Measurements from ENCODE around the gene BRD4. TPM values are rescaled to one million over a fixed set of nuclear protein-coding genes. Genes with fewer than 3 reads are reported as not detected.

Gene BRD4
- total RNA-seq, 2 experiments from 2014 or later: 33.6 to 143 TPM

GRCh38 chr19:15381429-15381828 lies 49.1 kb upstream of the BRD4 start:
- POLR2A ChIA-PET: no interaction called here
- Histone ChIP-seq H4K20me1 (ENCODE audit: insufficient read depth, low read length) (peaks cover 13% of the 10 kb centered on the region), H3K4me1 (ENCODE audit: insufficient read depth, low read length, poor library complexity, severe bottlenecking) (peaks cover 32% of the 10 kb centered on the region), H3K79me2 (ENCODE audit: insufficient read depth, low read depth, low read length) (peaks cover 28% of the 10 kb centered on the region), H3K4me3 (ENCODE audit: low read depth, low read length, poor library complexity, severe bottlenecking) (no peak overlapping the region), H3K9me3 (ENCODE audit: low read length) (no peaks in the 10 kb centered on the region), H3K27ac (ENCODE audit: low read depth, low read length, poor library complexity, severe bottlenecking) (no peak overlapping the region), H3K4me2 (ENCODE audit: low read length) (peak overlapping the region; percentile 84), H3K36me3 (ENCODE audit: insufficient read depth, low read length) (peaks cover 31% of the 10 kb centered on the region), H2AFZ (ENCODE audit: low read length) (no peak overlapping the region), H3K9me2 (ENCODE audit: insufficient read depth, low read length) (no peaks in the 10 kb centered on the region)
- no peak for TF ChIP-seq CTCF (conservative IDR thresholded peaks at IDR 0.05; ENCODE audit: low read length)
- no peak for TF ChIP-seq EZH2phosphoT487 (IDR thresholded peaks at IDR 0.05; ENCODE audit: borderline replicate concordance, low read depth, low read length)
- intact Hi-C loops (cut with micrococcal nuclease; ENCODE audit: unreplicated experiment): no loop called here
- CTCF ChIA-PET (ENCODE audit: unreplicated experiment): no interaction called here
- no peak for DNase-seq (ENCODE audit: low spot score)
- BruUV-seq (replicated peaks): no TSS peak

- ChIA-PET POLR2A (interaction anchor here (0.6 to 3.1 kb wide), 9 partner anchors 12 to 1028 kb away, joined by 3 to 12 read pairs (median 3); partner anchors contain the start of gene AKAP8L), CTCF (ENCODE audit: unreplicated experiment) (interaction anchor here (0.6 kb wide), 1 partner anchor 92 kb away, joined by 3 read pairs; no protein-coding TSS in a partner anchor)
- no TSS peak for BruUV-seq (replicated peaks)
- intact Hi-C loops (cut with micrococcal nuclease; ENCODE audit: unreplicated experiment): loop anchor here (1.0 to 2.0 kb wide), 4 partner anchors 39 to 457 kb away; partner anchors contain the start of gene AKAP8L
- Histone ChIP-seq H2AFZ (ENCODE audit: low read length) (peak overlapping the region; percentile 55; the same call in 1 of the 2 replicates), H3K4me1 (ENCODE audit: insufficient read depth, low read length, poor library complexity, severe bottlenecking) (peaks cover 35% of the 10 kb centered on the region), H3K36me3 (ENCODE audit: insufficient read depth, low read length) (peaks cover 33% of the 10 kb centered on the region), H3K79me2 (ENCODE audit: insufficient read depth, low read depth, low read length) (peaks cover 41% of the 10 kb centered on the region), H3K4me2 (ENCODE audit: low read length) (peak overlapping the region; percentile 84), H3K4me3 (ENCODE audit: low read depth, low read length, poor library complexity, severe bottlenecking) (peak overlapping the region; percentile 83), H3K27ac (ENCODE audit: low read depth, low read length, poor library complexity, severe bottlenecking) (peak overlapping the region; percentile 45), H3K9me3 (ENCODE audit: low read length) (no peaks in the 10 kb centered on the region), H3K9me2 (ENCODE audit: insufficient read depth, low read length) (no peaks in the 10 kb centered on the region), H4K20me1 (ENCODE audit: insufficient read depth, low read length) (peaks cover 15% of the 10 kb centered on the region)
- DNase-seq (ENCODE audit: low spot score): peak; percentile 46
- TF ChIP-seq CTCF (conservative IDR thresholded peaks at IDR 0.05; ENCODE audit: low read length): no peak
- no peak for TF ChIP-seq EZH2phosphoT487 (IDR thresholded peaks at IDR 0.05; ENCODE audit: borderline replicate concordance, low read depth, low read length)
These were observed 47.8 kb upstream of the BRD4 start for GRCh38 chr19:15379999-15380647.

Measured in OCI-LY7 (cell line).